ENCODE data around the gene CNTNAP2. TPM values are rescaled to one million over a fixed set of nuclear protein-coding genes. Genes with fewer than 3 reads are reported as not detected.

Gene CNTNAP2
- total and polyA plus RNA-seq, 8 donors = 0.09 to 1.1 (median 0.38) TPM

DNA sequence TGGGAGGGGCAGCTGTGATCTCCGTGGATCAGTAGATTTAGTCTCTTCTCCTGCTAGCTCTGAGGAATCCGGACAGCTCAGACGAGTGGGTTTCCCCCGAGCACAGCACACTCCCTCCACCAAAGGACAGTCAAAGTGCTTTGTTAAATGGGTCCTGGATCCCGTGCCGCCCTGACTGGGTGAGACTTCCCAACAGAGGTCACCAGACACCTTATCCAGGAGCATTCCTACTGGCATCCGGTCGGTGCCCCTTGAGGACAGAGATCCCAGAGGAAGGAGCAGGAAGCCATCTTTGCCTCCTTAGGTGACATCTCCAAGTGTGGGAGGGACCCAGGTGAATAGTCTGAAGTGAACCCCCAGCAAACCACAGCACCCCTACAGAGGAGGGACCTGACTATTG is 1148.9 kb downstream of the CNTNAP2 start:
- H3K27me3 ChIP-seq = no peaks in the 10 kb centered on the region
- H3K4me1 ChIP-seq = no peaks in the 10 kb centered on the region
- TF ChIP-seq, protein P1, sequence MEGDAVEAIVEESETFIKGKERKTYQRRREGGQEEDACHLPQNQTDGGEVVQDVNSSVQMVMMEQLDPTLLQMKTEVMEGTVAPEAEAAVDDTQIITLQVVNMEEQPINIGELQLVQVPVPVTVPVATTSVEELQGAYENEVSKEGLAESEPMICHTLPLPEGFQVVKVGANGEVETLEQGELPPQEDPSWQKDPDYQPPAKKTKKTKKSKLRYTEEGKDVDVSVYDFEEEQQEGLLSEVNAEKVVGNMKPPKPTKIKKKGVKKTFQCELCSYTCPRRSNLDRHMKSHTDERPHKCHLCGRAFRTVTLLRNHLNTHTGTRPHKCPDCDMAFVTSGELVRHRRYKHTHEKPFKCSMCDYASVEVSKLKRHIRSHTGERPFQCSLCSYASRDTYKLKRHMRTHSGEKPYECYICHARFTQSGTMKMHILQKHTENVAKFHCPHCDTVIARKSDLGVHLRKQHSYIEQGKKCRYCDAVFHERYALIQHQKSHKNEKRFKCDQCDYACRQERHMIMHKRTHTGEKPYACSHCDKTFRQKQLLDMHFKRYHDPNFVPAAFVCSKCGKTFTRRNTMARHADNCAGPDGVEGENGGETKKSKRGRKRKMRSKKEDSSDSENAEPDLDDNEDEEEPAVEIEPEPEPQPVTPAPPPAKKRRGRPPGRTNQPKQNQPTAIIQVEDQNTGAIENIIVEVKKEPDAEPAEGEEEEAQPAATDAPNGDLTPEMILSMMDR (IDR thresholded peaks at IDR 0.05) = no peak
- H3K4me3 ChIP-seq = no peak overlapping the region
- no peaks in the 10 kb centered on the region for H3K36me3 ChIP-seq
- 79 to 81% methylated on average over 8 of the region's 8 CpGs for WGBS, 2 donors
- ATAC-seq (no peak), DNase-seq (peak in 1 of 6 donors; percentile 30), FAIRE-seq (no peak)
- H3K27ac ChIP-seq = no peak overlapping the region
- no peaks in the 10 kb centered on the region for H3K9me3 ChIP-seq
- intact Hi-C loops (cut with DNase I) = no loop called here

DNA sequence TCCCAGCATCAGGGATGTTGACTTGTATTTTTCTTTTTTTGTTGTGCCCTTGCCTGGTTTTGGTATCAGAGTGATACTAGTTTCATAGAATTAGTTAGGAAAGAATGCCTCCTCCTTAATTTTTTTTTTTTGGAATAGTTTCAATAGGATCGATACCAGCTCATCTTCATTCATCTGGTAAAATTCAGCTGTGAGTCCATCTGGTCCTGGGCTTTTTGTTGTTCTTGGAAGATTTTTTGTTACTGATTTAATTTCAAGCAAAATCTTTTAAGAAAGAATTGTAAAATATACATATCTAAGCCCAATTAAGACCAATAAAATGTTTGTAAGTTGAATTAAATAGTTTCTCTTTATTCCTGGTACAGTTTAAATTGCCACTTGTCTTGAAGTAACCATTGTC is 1159.5 kb downstream of the CNTNAP2 start:
- no peaks in the 10 kb centered on the region for H3K4me1 ChIP-seq
- H3K4me3 ChIP-seq = no peak overlapping the region
- no peak for DNase-seq
- H3K36me3 ChIP-seq = no peaks in the 10 kb centered on the region
- no peak overlapping the region for H3K27ac ChIP-seq
- H3K9me3 ChIP-seq = no peaks in the 10 kb centered on the region
- 71 to 92% methylated on average over 1 of the region's 1 CpG for WGBS, 2 donors
- TF ChIP-seq, protein P1 (IDR thresholded peaks at IDR 0.05) = no peak
- no peak for FAIRE-seq
- ATAC-seq = no peak
- intact Hi-C loops (cut with DNase I) = no loop called here
- no peaks in the 10 kb centered on the region for H3K27me3 ChIP-seq

DNA sequence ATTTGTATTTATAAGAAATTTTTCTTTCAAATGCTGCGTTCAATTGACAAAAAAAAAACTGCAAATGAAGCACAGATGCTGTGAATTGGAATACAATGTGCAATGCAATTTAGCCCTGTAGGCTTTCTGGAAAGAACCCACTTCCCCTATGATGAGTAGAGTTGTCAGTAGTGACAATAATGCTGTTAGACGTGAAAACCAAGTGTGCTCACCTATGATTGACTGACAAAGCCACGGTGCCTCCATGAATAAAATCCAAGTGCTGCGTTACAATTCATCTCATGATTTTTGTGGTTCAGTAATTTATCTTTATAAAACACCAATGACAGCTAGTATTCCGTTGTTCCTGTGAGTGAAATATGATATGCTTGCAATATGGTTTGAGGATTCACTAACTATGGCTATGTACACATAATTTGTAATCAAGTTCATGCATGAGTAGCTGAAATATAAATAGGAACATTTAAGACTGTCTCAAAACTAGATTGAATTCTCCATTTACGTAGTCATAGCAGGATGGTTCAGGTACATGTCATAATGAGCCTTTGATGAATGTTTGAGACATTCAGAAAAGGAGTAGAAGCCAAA is 1160.3 kb downstream of the CNTNAP2 start:
- no peak for ATAC-seq
- TF ChIP-seq, protein P1 (IDR thresholded peaks at IDR 0.05) = no peak
- H3K4me3 ChIP-seq = no peak overlapping the region
- H3K4me1 ChIP-seq = no peaks in the 10 kb centered on the region
- no peak for DNase-seq
- no peak overlapping the region for H3K27ac ChIP-seq
- no peaks in the 10 kb centered on the region for H3K27me3 ChIP-seq
- intact Hi-C loops (cut with DNase I) = no loop called here
- no peak for FAIRE-seq
- H3K36me3 ChIP-seq = no peaks in the 10 kb centered on the region
- 58 to 67% methylated on average over 6 of the region's 6 CpGs for WGBS, 2 donors
- H3K9me3 ChIP-seq = no peaks in the 10 kb centered on the region

DNA sequence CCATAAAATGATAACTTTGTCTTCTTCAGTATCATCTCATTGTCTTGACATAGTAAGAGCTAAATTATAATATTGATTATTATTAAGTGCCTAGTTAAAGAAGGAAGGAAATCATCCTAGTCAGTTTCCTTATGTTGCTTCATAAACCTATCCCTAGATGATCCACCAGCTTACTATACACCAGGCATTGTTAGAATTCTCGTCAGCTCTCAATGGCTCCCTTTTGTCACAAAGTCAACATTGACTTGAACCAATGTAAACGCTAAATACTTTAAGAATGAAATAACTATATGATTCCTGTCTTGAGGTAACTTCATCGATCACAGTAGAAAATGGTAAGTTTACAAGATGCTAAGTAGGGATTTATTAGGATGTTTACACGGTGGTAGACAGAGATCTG is 1162.9 kb downstream of the CNTNAP2 start:
- Histone ChIP-seq H3K27ac (no peak overlapping the region), H3K36me3 (no peaks in the 10 kb centered on the region), H3K9me3 (no peaks in the 10 kb centered on the region), H3K27me3 (no peaks in the 10 kb centered on the region), H3K4me1 (no peaks in the 10 kb centered on the region), H3K4me3 (no peak overlapping the region)
- DNase-seq (no peak), ATAC-seq (no peak), FAIRE-seq (no peak)
- intact Hi-C loops (cut with DNase I) = no loop called here
- TF ChIP-seq, protein P1 (IDR thresholded peaks at IDR 0.05) = no peak
- WGBS, 2 donors = 17 to 22% methylated on average over 4 of the region's 4 CpGs

DNA sequence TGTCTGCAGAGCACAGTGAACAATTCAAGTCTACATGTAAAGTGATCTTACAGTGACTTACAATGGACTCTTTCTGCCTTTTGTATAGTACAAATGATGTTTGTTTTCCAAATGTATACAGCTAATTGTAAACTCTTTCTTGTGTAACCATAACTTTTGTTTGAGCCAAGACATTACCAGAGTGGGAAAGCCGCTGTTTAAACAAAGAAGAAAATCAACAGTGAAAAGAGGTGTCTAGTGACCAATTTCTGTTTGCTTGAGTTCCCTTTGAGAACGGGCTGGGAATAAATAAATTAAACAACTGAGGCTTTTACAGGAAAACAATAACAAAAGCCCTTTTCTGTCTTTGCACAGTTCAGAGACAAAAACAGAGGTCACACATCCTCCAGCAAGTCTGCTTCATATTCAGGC is 1163.4 kb downstream of the CNTNAP2 start:
- H3K9me3 ChIP-seq = no peaks in the 10 kb centered on the region
- DNase-seq (no peak), ATAC-seq (no peak), FAIRE-seq (no peak)
- H3K36me3 ChIP-seq = no peaks in the 10 kb centered on the region
- H3K27me3 ChIP-seq = no peaks in the 10 kb centered on the region
- WGBS, 2 donors = 25 to 27% methylated on average over 2 of the region's 2 CpGs
- H3K27ac ChIP-seq = no peak overlapping the region
- H3K4me3 ChIP-seq = no peak overlapping the region
- TF ChIP-seq, protein P1 (IDR thresholded peaks at IDR 0.05) = no peak
- H3K4me1 ChIP-seq = no peaks in the 10 kb centered on the region
- intact Hi-C loops (cut with DNase I) = no loop called here
